ENCODE measurements around the gene INPP5J.

DNA sequence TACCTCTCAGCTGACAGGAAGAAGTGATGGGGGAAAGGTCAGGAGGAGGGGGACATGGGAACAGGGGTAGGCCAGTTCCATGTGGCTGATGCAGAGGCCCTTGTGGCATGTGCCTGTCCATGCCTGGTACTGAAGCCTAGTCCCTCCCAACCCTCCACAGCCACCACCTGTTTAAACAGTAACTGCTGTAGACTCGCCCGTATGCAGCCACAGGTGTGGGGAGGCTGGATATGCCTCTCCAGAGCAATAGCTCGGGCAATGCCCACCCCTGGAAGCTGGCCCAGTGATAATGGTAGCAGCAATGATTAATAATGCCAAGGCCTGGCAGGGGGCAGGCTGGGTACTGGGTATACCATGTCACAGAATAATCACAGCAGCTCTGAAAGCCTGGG is 39.4 kb upstream of the INPP5J start:
- TF ChIP-seq HMGA2 (CRISPR knock-in tag; IDR thresholded peaks at IDR 0.05) (no peak), ATF2 (CRISPR knock-in tag; IDR thresholded peaks at IDR 0.05; ENCODE audit: borderline replicate concordance, low read depth) (no peak), ESRRA (CRISPR knock-in tag; IDR thresholded peaks at IDR 0.05; ENCODE audit: borderline replicate concordance) (no peak), E2F4 (CRISPR knock-in tag; IDR thresholded peaks at IDR 0.05; ENCODE audit: borderline replicate concordance, low read depth) (no peak), USF1 (CRISPR knock-in tag; IDR thresholded peaks at IDR 0.05) (no peak), TEAD4 (CRISPR knock-in tag; IDR thresholded peaks at IDR 0.05) (no peak)
- TF ChIP-seq, protein P1, sequence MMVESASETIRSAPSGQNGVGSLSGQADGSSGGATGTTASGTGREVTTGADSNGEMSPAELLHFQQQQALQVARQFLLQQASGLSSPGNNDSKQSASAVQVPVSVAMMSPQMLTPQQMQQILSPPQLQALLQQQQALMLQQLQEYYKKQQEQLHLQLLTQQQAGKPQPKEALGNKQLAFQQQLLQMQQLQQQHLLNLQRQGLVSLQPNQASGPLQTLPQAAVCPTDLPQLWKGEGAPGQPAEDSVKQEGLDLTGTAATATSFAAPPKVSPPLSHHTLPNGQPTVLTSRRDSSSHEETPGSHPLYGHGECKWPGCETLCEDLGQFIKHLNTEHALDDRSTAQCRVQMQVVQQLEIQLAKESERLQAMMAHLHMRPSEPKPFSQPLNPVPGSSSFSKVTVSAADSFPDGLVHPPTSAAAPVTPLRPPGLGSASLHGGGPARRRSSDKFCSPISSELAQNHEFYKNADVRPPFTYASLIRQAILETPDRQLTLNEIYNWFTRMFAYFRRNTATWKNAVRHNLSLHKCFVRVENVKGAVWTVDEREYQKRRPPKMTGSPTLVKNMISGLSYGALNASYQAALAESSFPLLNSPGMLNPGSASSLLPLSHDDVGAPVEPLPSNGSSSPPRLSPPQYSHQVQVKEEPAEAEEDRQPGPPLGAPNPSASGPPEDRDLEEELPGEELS (CRISPR knock-in tag; IDR thresholded peaks at IDR 0.05): no peak
- TF ChIP-seq, protein P2, sequence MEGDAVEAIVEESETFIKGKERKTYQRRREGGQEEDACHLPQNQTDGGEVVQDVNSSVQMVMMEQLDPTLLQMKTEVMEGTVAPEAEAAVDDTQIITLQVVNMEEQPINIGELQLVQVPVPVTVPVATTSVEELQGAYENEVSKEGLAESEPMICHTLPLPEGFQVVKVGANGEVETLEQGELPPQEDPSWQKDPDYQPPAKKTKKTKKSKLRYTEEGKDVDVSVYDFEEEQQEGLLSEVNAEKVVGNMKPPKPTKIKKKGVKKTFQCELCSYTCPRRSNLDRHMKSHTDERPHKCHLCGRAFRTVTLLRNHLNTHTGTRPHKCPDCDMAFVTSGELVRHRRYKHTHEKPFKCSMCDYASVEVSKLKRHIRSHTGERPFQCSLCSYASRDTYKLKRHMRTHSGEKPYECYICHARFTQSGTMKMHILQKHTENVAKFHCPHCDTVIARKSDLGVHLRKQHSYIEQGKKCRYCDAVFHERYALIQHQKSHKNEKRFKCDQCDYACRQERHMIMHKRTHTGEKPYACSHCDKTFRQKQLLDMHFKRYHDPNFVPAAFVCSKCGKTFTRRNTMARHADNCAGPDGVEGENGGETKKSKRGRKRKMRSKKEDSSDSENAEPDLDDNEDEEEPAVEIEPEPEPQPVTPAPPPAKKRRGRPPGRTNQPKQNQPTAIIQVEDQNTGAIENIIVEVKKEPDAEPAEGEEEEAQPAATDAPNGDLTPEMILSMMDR (IDR thresholded peaks at IDR 0.05): no peak

Data from WTC11 (cell line).